Activated naive CD4-positive, alpha-beta T cell treated with anti-CD3 and anti-CD28 coated beads for 36 hours (primary cell): ENCODE results near the gene LIME1. TPM values are rescaled to one million over a fixed set of nuclear protein-coding genes. Genes with fewer than 3 reads are reported as not detected.
"Not testable (repeated sequence)": the region's sequence is repeated elsewhere in the genome, so short reads cannot be mapped to it uniquely, and the experiment has no call there.

Source experiments
- CTCF ChIA-PET: fragments of 350-600 bp; sonication (Branson Sonifier 250); formaldehyde crosslinking; loops from one replicate; lab custom pipeline; 2021; ENCODE audit warnings: antibody characterized with exemption; lab: Charles Lee
- DNase-seq: peaks from one replicate; pipeline ENCODE4 v3.0.0-alpha.2; 2020
- H3K27ac Mint-ChIP-seq: one replicate; pipeline ENCODE4 v1.8.0; 2021; ENCODE audit warnings: mild to moderate bottlenecking, mixed read lengths
- H3K27me3 Mint-ChIP-seq: one replicate; pipeline ENCODE4 v1.8.0; 2021; ENCODE audit warnings: low read depth, mixed read lengths
- H3K36me3 Mint-ChIP-seq: one replicate; pipeline ENCODE4 v1.8.0; 2021; ENCODE audit warnings: low read depth, mixed read lengths
- H3K4me1 Mint-ChIP-seq: one replicate; pipeline ENCODE4 v1.8.0; 2021; ENCODE audit warnings: low read depth, mixed read lengths
- H3K4me3 Mint-ChIP-seq: one replicate; pipeline ENCODE4 v1.8.0; 2021; ENCODE audit warnings: mild to moderate bottlenecking, moderate library complexity, mixed read lengths
- H3K9me3 Mint-ChIP-seq: one replicate; pipeline ENCODE4 v1.8.0; 2021; ENCODE audit warnings: mixed read lengths
- intact Hi-C: fragments of 100-400 bp; cut with micrococcal nuclease; formaldehyde crosslinking; loops from one replicate; pipeline ENCODE4 v1.15.1; 2023
- total RNA-seq, 2 experiments: library from RNA; stranded (reverse); gene quantifications; one replicate each; pipeline ENCODE4 v1.2.3, GENCODE V29; 2021

LIME1 gene
- total RNA-seq, 2 experiments from 2014 or later, result 3.1 to 4.1 TPM

- peaks cover 24% of the 10 kb centered on the region for H3K36me3 Mint-ChIP-seq
- CTCF ChIA-PET, result interaction anchor here (0.6 to 1.9 kb wide), 8 partner anchors 15 to 249 kb away, joined by 3 to 8 read pairs (median 3); partner anchors contain the start of gene LIME1
- peak overlapping the region; percentile 80 for H3K4me3 Mint-ChIP-seq
- H3K27ac Mint-ChIP-seq, result peak overlapping the region; percentile 86
- no peak for DNase-seq
- peaks cover 41% of the 10 kb centered on the region for H3K4me1 Mint-ChIP-seq
- H3K9me3 Mint-ChIP-seq, result no peaks in the 10 kb centered on the region
- intact Hi-C loops, result loop anchor here (1.0 to 2.0 kb wide), 4 partner anchors 31 to 268 kb away; partner anchors contain the start of genes GMEB2 and LIME1
- H3K27me3 Mint-ChIP-seq, result no peaks in the 10 kb centered on the region
These were observed 30.3 kb upstream of the LIME1 start for GRCh38 chr20:63706027-63706695.

- CTCF ChIA-PET, result interaction anchor here (0.6 to 1.9 kb wide), 12 partner anchors 10 to 194 kb away, joined by 3 to 15 read pairs (median 4); partner anchors contain the start of gene LIME1
- Mint-ChIP-seq H3K9me3 (no peaks in the 10 kb centered on the region), H3K36me3 (peaks cover 29% of the 10 kb centered on the region), H3K27ac (peak overlapping the region; percentile 86), H3K4me1 (peaks cover 42% of the 10 kb centered on the region), H3K27me3 (no peaks in the 10 kb centered on the region), H3K4me3 (peak overlapping the region; percentile 80)
- peak; percentile 76 for DNase-seq
- intact Hi-C loops, result loop anchor here (1.0 to 2.0 kb wide), 9 partner anchors 30 to 267 kb away; partner anchors contain the start of genes GMEB2, LIME1, PTK6 and RTEL1
These were observed 29.5 kb upstream of the LIME1 start for GRCh38 chr20:63706852-63707557.

- H3K36me3 Mint-ChIP-seq, result peaks cover 36% of the 10 kb centered on the region
- peak; percentile 90 for DNase-seq
- CTCF ChIA-PET, result interaction anchor here (0.6 to 1.9 kb wide), 13 partner anchors 10 to 188 kb away, joined by 3 to 15 read pairs (median 4); partner anchors contain the start of genes LIME1 and PTK6
- no peaks in the 10 kb centered on the region for H3K27me3 Mint-ChIP-seq
- H3K4me3 Mint-ChIP-seq, result peak within 1 kb of the TSS; percentile 80
- H3K9me3 Mint-ChIP-seq, result no peaks in the 10 kb centered on the region
- intact Hi-C loops, result loop anchor here (1.0 to 2.0 kb wide), 7 partner anchors 29 to 249 kb away; partner anchors contain the start of genes GMEB2, LIME1, PTK6 and RTEL1
- peaks cover 46% of the 10 kb centered on the region for H3K4me1 Mint-ChIP-seq
- H3K27ac Mint-ChIP-seq, result peak within 1 kb of the TSS; percentile 86
These were observed 28.7 kb upstream of the LIME1 start, which contains the start of the genes ARFRP1 and ZGPAT for GRCh38 chr20:63707558-63708300. Gene ARFRP1 (minus strand): TSS chr20:63707976. CDS start chr20:63707091, 885 bp downstream. Gene ZGPAT (plus strand): TSS chr20:63708039. CDS start chr20:63708581, 542 bp downstream.

- H3K4me3 Mint-ChIP-seq, result peak overlapping the region; percentile 78
- DNase-seq, result peak; percentile 6
- CTCF ChIA-PET, result interaction anchor here (0.6 to 1.3 kb wide), 8 partner anchors 11 to 171 kb away, joined by 3 to 15 read pairs (median 5); partner anchors contain the start of genes LIME1 and PTK6
- H3K27me3 Mint-ChIP-seq, result no peaks in the 10 kb centered on the region
- peaks cover 36% of the 10 kb centered on the region for H3K36me3 Mint-ChIP-seq
- no peaks in the 10 kb centered on the region for H3K9me3 Mint-ChIP-seq
- intact Hi-C loops, result no loop called here
- H3K4me1 Mint-ChIP-seq, result peaks cover 46% of the 10 kb centered on the region
- H3K27ac Mint-ChIP-seq, result peak overlapping the region; percentile 30
These were observed 27.9 kb upstream of the LIME1 start for GRCh38 chr20:63708301-63709148.

- CTCF ChIA-PET, result interaction anchor here (1.0 to 1.3 kb wide), 2 partner anchors 14 to 20 kb away, joined by 3 to 5 read pairs; no protein-coding TSS in a partner anchor
- Mint-ChIP-seq H3K9me3 (no peaks in the 10 kb centered on the region), H3K4me1 (peaks cover 46% of the 10 kb centered on the region), H3K4me3 (peak overlapping the region; percentile 78), H3K27ac (no peak overlapping the region), H3K36me3 (peaks cover 39% of the 10 kb centered on the region), H3K27me3 (no peaks in the 10 kb centered on the region)
- no peak for DNase-seq
- intact Hi-C loops, result no loop called here
These were observed 27.3 kb upstream of the LIME1 start for GRCh38 chr20:63709149-63709527.

- Mint-ChIP-seq H3K9me3 (peaks cover 8% of the 10 kb centered on the region), H3K27me3 (no peaks in the 10 kb centered on the region), H3K36me3 (peaks cover 53% of the 10 kb centered on the region), H3K27ac (no peak overlapping the region), H3K4me1 (peaks cover 51% of the 10 kb centered on the region), H3K4me3 (no peak overlapping the region)
- intact Hi-C loops, result no loop called here
- CTCF ChIA-PET, result interaction anchor here (0.7 kb wide), 1 partner anchor 48 kb away, joined by 4 read pairs; no protein-coding TSS in a partner anchor
- no peak for DNase-seq
These were observed 25.3 kb upstream of the LIME1 start for GRCh38 chr20:63711085-63711645.

GRCh38 chr20:63712191-63712590 is 24.3 kb upstream of the LIME1 start:
- Mint-ChIP-seq H3K4me3 (no peak overlapping the region), H3K27me3 (no peaks in the 10 kb centered on the region)
- CTCF ChIA-PET, result no interaction called here

GRCh38 chr20:63714858-63715257 is 21.6 kb upstream of the LIME1 start:
- Mint-ChIP-seq H3K27me3 (no peaks in the 10 kb centered on the region), H3K9me3 (peaks cover 15% of the 10 kb centered on the region), H3K4me1 (peaks cover 48% of the 10 kb centered on the region), H3K36me3 (peaks cover 63% of the 10 kb centered on the region), H3K4me3 (no peak overlapping the region), H3K27ac (no peak overlapping the region)
- intact Hi-C loops, result no loop called here
- DNase-seq, result no peak
- CTCF ChIA-PET, result interaction anchor here (0.6 kb wide), 1 partner anchor 60 kb away, joined by 3 read pairs; no protein-coding TSS in a partner anchor

More at GRCh38 chr20:63712191-63712590, 24.3 kb upstream of the LIME1 start:
- peaks cover 10% of the 10 kb centered on the region for H3K9me3 Mint-ChIP-seq
- H3K27ac Mint-ChIP-seq, result peak overlapping the region; percentile 5
- intact Hi-C loops, result no loop called here
- peaks cover 52% of the 10 kb centered on the region for H3K4me1 Mint-ChIP-seq
- H3K36me3 Mint-ChIP-seq, result peaks cover 50% of the 10 kb centered on the region
- no peak for DNase-seq

GRCh38 chr20:63718996-63719395 is 17.5 kb upstream of the LIME1 start:
- Mint-ChIP-seq H3K27ac (no peak overlapping the region), H3K9me3 (peaks cover 15% of the 10 kb centered on the region), H3K4me1 (peaks cover 33% of the 10 kb centered on the region), H3K36me3 (peaks cover 52% of the 10 kb centered on the region), H3K27me3 (no peaks in the 10 kb centered on the region), H3K4me3 (no peak overlapping the region)
- intact Hi-C loops, result no loop called here
- CTCF ChIA-PET, result interaction anchor here (1.6 kb wide), 1 partner anchor 22 kb away, joined by 3 read pairs; no protein-coding TSS in a partner anchor
- DNase-seq, result no peak

- intact Hi-C loops, H3K27me3 Mint-ChIP-seq, H3K4me3 Mint-ChIP-seq, DNase-seq, H3K27ac Mint-ChIP-seq: not testable (repeated sequence)
- Mint-ChIP-seq H3K36me3 (peaks cover 47% of the 10 kb centered on the region), H3K9me3 (peaks cover 15% of the 10 kb centered on the region), H3K4me1 (peaks cover 21% of the 10 kb centered on the region)
- CTCF ChIA-PET, result interaction anchor here (1.6 to 1.7 kb wide), 2 partner anchors 15 to 16 kb away, joined by 5 to 8 read pairs; partner anchors contain the start of genes ARFRP1 and ZGPAT
These were observed 13.4 kb upstream of the LIME1 start for GRCh38 chr20:63722967-63723622.
